Measurements from ENCODE around the gene CA12.

CA12 gene

DNA sequence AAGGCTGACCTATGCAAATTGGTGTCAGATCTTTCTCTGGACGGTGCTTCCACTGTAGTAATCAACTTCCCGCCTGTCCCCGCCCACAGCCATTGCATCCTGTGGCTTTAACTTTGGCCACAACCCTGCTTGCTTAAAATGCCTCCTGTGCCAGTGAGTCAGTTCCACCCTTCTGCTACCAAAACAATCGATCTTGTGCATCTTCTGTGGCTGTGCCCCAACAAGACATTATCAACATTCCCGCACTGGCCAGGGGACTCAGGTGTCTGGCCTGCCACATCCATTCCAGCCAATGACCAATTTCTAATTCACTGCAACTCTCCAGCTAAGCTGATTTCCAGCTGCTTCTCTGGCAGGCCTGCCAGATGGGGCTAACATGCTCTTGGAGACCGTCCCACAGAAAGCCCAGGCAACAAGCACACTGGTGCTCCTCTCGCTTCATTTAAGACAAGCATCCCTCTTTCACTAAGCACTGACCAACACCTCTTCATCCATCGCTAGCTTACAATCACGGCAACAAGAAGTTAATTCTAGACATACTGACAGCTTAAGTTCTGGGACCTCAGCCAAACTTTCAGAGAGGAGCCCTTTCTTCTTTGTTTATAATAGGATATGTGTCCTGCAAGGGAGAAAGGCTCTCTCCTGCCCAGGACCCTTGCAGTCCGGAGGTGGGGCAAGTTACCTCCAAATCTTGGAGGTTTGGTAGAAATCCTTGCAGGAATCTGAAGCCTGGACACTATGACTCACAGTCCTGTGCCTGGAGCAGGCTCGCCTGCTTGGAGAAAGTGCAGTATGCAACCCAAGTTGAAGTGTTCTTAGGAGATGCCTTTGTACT is 6.7 kb downstream of the CA12 start:
- no peak for DNase-seq (ENCODE audit: low spot score)

DNA sequence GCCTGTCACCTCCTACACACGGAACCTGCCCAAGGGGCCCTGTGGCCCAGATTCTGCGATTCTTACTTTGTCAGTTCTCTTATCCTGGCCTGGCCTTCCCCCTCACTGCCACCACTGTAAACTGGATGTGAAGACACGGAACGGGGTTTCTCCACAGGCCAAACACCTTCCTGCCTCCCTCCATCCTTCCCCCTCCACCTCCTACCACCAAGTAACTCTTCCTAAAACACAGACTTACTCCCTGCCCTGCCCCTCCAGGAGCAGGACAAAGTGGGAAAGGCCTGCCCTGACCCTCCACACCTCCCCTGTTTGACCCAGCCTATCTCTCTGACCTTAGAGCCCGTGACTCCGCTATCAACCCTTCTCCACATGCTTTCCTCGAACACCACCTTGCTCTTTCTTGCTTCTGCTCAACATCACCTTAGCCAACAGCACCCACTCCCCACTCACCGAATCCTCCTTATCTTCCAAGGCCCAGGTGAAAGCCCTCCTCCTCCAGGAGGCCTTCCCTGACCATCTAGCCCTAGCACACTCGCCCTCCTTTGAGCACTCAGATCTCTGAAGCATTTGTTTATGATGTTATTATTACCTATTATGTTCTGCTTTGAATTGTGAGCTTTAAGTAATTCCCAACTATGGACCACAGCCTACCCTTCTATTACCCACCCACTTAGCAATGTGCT is 7.6 kb downstream of the CA12 start:
- no peak for DNase-seq (ENCODE audit: low spot score)

DNA sequence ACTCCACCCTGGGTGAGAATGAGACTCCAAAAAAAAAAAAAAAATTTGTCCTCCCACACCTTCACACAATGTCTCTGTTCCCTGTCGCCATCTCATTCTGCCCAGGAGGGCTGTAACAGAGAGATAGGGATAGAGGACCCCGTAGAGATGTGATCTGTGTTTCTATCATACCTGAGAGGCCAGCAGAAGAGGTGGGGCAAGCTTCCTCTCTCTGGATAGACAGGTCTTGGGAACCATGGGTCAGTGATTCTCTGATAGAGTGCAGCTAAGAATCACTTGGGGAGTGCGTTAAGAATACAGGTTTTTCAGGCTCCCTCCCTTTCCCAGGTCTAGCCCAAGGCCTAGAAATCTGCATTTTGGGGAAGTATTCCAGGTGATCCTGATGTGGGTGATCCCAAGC is 8.3 kb downstream of the CA12 start:
- DNase-seq (ENCODE audit: low spot score), result no peak

DNA sequence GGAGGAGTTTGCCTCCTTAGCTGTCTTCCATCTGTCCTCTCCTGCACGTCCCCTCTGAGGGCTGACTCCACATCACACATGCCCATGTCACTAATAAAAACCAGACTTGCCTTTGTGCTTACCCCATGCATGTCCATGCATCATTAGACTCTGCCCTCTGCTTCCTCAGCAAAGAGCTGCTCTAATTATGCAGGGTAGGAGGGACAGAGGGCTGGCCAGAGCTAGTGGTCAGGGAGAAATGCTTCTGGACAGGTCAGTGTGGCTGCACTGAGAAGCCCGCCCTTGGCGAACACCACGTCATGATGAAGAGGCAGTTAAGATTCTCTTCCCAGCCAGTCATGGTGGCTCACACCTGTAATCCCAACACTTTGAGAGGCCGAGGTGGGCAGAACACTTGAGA is 8.9 kb downstream of the CA12 start:
- no peak for DNase-seq (ENCODE audit: low spot score)

DNA sequence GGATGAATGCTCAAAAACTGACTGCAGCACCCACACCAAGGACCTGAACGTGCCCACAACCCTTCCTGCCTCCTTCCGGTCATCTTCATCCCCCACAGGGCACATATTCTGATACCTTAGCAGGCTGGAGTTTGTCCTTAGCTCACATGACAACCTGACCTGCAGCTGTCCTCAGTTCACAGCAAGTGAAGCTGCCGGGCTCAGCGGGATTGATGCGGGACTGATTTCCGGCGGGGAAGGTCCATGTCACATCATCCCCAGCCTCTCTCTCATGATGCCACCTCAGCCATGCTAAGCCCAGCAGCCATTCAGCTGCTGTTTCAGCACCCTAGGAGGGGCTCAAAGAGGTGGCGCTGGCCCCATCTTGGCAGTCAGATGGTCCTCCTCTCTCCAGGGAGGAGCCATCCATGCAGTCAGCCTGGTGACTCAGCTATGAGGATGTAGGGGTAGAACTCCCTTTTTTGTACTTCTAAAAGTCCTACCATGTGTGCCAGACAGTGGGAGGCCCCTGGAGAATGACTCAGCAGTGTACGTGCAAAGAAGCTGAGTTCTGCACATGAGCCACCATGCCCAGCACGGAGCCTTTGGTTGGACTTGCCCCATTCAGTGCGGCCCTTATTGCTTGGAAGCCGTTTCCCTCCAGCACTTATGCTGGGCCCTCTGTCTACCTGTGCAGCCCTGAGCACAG is 9.5 kb downstream of the CA12 start:
- DNase-seq (ENCODE audit: low spot score), result peak; percentile 89

DNA sequence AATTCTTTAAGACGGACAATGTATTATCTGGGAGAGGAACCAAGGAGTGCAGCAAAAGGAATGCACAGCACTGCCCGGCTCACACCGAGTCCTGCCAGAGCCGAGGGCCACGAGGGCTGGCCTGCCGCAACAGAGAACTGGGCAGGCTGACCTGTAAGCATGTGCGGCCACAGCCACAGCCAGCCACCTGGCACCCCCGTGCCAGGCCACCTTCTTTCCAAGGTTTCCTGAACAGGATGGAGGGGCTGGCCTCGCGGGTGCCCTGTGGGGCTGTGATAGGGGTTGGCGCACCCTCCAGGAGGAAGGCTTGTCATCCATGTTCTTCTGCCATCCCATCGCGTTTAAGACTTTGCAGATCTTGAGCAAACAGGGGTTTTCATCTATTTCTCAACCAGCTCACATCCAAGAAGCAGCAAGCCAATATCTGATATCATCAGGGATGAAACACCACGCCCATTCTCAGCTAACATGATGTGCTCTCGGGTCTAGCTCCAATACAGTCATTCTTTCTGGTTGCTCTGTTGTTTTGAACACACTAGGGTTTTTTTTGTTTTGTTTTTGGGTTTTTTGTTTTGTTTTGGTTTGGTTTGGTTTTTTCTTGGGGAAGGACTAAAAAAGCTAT is 10.2 kb downstream of the CA12 start:
- DNase-seq (ENCODE audit: low spot score), result no peak

DNA sequence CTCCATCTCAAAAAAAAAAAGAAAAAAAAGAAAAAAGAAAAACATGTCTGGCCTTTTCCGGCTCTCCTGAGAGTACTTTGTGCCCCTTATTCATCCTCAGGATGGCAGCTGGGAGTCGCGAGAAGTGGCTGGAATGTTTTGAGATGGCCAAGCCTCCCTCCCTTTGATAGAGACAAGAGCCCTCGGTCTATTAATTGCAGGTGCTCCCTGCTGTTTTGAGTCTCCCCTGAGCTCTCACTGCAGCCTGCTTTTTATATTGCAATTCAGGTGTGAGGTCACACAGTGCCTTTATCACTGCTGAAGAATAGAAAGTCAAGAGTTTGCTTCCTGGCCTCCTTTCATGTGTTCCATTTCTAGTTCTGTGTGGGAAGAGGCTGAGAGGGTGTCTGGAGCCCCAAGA is 10.9 kb downstream of the CA12 start:
- DNase-seq (ENCODE audit: low spot score), result no peak

DNA sequence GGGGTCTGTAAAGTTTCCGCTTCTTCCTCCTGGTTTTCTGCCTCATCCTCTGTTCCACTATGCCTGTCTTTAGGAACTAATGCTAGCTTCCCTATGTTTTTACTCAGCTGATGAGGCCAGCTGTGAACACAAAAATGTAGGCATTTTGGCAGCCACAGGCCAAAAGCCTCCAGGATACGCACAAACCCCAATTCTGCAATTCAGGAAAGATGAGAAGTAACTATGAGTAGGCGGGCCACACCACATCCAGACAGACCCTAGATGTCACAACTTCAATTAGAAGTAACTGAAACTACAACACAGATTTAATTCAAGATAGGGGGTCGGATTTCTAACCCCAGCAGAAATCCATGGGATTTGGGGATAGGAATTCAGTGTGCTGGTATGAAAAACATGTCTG is 11.9 kb downstream of the CA12 start:
- no peak for DNase-seq (ENCODE audit: low spot score)

DNA sequence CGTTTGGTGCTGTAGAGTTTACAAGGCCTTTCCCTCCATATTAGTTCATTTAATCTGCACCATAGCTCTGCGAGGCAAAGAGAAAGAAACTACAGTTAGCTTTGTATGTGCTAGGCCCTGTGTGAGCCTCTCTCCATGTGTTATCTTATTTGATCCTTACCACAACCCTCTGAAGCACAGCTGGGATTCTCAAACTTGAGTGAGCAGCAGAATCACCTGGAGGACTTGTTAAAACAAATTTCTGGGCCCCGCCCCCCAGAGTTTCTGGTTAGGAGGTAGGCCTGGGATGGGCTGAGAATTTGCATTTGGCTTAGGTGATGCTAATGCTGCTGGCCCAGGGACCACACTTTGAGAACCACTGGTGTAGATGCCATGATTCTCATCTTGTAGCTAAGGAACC is 12.3 kb downstream of the CA12 start:
- no peak for DNase-seq (ENCODE audit: low spot score)

DNA sequence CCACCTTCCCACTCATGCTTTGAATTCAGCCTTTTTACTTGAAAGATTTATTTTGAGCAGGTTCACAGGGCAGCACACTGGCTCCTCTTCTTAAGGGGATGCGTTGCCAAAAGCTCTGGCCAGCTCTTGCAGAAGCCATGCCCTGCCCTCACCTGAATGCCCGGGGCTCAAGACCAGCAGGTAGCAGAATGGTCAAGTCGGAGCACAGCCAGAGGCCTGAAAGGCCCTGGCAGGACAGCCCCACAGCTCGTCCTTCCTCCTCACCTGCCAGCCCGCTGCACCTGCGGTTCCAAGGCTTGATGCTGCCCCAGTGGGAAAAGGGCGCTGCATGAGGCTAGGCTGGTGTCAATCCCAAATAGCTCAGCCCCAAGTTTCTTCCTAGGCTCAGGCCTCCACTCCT is 13.1 kb downstream of the CA12 start:
- DNase-seq (ENCODE audit: low spot score), result no peak

DNA sequence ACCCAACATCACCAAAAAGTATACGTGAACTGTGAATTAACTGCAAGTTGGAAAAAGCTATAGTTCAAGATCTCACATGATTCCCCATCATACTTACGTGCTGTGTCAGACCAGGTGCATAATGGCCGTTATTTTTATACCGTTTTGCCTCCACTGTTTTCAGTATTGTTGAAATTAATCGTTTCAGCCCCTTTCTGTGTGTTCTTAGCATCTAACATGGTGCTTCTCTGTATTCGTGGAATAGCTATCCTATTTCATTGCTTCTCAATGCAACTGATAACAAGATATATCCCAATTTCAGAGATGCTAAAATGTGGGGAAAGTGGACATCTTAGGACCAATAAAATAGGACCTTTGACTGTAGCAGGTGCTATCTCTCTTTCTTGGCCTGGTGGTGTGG is 13.7 kb downstream of the CA12 start:
- no peak for DNase-seq (ENCODE audit: low spot score)

DNA sequence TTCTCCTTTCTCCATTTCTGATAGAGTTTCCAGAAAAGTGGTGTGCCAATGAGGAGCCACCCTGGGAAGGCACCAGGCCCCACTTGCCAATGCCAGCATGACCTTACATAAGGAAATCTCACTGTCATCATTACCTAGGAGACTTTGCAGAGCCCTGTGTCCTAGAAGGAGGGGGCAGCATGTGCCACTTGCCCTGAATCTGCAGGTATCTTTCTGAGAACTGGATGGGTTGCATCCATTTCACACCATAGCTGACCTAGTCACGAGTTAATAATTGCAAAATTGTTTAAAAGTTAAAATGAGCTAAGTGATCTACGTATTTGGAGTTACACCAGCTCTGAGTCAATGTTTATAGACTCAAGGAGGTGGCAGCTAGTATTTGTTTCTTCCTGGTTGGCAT is 14.3 kb downstream of the CA12 start:
- no peak for DNase-seq (ENCODE audit: low spot score)

DNA sequence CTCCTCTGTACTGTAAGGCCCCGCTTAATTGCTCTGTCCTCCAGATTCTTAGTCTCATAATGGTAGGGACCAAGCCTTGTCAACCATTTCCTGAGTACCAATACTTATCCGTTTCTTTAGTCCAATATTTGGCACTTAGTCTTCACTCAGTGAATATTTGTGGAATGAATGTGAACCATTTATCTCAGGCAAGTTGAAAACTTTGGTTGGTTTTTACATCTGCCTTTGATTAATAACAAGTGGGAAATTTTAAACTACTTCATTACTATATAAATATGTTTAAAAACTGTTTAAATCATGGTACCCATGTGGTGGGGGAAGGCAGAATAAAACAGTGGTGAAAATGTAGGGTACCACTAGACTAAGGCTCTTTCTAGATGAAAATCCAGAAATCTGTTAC is 15.2 kb downstream of the CA12 start:
- no peak for DNase-seq (ENCODE audit: low spot score)

DNA sequence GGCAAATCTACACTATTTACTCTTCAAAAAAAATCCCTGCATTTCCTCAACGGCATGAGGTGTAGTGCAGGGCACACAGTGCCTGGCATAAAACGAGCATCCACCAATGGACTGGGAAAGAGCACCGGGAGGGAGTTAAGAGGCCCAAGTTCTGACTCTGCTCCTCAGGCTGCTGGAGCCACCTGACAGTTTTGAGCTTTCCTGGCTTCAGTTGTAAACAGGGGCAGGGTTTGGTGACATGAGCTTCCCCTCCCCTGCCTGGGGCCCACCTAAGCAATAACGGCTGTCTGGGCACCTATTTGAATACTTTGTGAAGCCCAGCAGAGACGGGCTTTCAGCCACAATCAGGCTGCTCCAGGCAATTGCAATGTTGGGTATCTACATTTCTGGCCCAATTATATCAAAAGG is 16.4 kb downstream of the CA12 start:
- no peak for DNase-seq (ENCODE audit: low spot score)

DNA sequence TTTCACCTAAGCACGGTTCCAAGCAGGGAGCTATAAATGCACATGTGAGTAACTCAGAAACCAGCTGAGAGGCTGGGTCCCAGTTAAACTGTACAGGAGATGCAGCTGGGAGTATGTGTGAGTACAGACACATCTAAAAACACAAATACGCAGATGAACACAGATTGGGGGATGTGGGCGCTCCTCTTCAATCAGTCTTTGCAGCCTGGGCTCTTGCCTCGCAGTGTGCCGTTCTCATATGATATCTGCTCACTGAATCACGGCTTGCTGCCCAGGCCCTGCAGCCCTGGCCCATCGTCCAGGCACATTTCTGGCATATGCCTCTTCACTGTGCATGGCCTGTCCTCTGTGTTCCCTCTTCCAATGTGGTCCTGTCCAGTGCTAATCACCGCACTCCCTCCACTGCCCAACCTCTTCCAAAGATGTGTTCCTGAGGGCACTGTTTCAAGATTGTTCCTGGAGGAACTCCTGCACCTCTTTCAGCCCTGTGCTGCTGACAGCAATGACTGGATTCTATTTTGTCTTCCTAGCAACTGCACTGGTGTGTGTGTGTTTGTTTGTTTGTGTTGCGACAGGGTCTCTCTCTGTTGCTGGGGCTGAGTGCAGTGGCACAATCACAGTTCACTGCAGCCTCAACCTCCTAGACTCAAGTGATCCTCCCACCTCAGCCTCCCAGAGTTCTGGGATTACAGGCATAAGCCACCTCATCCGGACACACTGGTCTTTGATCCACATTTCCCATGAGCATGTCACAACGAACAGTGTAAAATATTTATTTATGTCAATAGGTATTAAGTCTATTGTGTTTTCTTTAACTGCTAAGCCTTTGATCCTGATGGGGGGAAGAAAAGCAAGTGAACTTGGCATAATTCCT is 17.0 kb downstream of the CA12 start:
- DNase-seq (ENCODE audit: low spot score), result no peak

DNA sequence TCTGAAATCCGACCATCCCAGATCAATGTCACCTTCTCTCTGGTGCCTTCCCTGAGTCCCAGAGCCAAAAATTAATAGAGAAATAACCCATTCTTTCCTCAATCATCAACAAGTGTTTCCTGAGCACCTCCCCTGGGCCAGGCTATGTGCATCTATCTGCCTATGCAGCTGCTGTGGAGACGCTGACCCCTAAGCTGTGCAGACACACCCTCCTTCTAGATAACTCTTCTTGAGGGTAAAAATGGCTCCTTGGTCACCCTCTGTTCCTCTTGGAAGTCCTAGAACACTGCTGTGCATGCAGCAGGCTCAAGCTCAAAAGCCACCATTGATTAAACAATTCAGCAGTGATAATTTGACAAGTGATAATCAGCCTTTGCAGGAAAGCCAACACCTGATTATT is 18.4 kb downstream of the CA12 start:
- DNase-seq (ENCODE audit: low spot score), result no peak

DNA sequence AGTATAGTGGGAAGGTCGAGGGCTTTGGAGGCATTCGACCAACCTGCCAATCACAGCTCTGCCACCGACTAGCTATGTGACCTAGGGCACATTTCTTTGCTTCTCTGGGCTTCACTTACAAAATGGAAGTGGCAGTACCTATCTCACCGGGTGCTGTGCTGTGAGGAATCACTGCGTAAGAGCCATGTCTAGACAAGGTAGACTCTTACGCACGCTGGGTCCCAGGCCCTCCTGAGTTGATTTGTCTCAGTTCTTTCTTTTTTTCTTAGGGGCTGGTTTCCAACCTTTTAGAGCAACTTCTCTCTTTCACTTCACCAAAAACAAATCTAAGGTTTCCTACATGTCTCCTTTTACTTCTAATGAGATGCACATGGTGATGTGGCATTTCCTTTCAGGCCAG is 18.8 kb downstream of the CA12 start:
- DNase-seq (ENCODE audit: low spot score), result no peak

DNA sequence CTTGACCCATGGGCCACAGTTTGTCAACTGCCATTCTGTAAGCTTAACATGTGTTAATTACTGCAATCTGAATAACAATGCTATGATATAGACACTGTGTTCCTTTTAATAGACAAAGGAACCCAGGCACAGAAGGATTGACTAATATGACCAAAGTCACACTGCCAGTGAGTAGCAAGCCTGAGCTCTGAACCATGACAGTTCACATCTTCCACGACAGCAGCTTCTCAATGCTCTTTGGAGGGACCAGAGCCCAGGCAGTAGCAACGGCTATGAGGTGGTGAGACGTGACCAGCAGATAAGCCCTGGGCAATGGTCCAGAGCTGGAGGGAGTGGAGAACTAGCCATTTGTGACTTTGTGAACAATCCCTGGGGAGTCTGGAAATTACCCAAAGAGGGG is 19.4 kb downstream of the CA12 start:
- no peak for DNase-seq (ENCODE audit: low spot score)

DNA sequence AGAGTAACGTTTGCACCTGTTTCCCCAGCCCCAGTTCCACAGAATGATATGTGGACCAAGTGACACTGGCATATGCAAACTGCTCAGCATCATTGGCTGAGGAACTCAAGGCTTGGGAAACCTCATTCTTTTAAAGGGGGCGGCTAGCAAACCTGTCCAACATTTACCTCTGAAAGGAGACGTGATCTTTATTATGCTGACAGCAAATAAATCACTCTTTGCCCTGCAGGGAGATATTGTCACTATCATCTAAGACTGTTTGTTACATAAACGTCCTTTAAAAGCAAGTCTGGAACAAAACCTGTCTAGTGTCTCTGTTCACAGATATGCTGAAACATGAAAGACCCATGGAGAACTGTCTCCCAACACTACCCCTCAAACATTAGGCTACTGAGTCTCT is 21.5 kb downstream of the CA12 start:
- DNase-seq (ENCODE audit: low spot score), result no peak

DNA sequence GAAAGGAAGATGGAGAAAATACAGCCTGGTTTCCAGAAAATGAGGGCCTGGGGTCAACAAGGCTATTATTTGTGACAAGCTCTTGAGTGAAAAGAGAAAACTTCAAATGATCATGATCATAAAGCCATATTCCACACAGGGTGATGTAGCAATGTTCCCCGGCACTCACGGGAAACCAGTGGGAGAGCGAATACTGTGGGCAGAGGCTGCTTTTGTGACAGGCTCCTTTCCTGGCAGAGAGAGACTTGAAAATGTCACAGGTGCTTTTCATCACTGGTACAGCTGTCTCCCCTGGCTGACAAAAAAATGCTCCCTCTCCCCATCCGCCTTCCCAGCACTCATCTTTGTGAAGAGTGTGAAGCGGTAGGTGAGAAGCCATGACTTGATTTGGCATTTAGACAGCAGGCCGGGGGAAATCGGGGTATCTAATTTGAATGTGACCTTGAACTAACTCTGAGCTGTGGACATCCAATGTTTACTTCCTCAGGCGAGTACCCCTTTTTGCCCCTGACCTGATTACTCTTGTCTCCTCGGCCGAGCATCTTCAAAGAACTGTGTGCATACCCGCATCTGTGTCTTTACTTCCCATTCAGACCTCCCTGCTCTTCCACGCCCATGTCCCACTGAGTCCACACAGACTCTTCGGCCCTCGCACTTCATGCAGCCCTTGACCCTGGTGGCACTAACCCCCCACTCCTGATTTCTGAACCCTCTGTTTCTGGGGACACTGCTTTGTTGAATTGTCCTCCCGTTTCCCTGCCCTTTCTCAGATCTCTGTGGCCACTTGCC is 23.2 kb downstream of the CA12 start:
- no peak for DNase-seq (ENCODE audit: low spot score)

DNA sequence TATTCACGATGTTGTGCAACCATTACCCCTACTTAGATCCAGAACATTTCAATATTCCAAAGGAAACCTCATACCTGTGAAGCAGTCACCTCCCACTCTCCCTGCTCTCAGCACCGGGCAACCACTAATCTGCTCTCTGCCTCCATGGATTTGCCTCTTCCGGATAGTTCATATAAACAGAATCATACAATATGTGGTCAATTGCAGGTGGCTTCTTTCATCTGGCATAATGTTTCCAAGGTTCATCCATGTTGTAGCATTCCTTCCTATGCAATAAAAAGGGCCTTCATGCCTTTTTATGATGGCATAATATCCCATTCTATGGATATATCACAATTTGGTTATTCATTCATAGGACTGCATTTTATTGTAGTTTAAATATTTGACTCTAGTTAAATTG is 23.9 kb downstream of the CA12 start:
- no peak for DNase-seq (ENCODE audit: low spot score)
